Upper lobe of right lung (tissue), 1 donor: ENCODE results near the gene ZNRF1. TPM values are rescaled to one million over a fixed set of nuclear protein-coding genes. Genes with fewer than 3 reads are reported as not detected.

Source experiments
- ATAC-seq: fragments of 200-7000 bp; cut with Tn5 transposase; one replicate; pipeline ENCODE4 v1.9.1; 2020; ENCODE audit warnings: mild to moderate bottlenecking, moderate library complexity
- DNase-seq: peaks from one replicate; pipeline ENCODE4 v3.0.0-alpha.2; 2020
- H3K27ac ChIP-seq: fragments of 200-600 bp; one replicate; pipeline ENCODE4 v1.8.0; 2022
- H3K27me3 ChIP-seq: fragments of 200-600 bp; one replicate; pipeline ENCODE4 v1.8.0; 2022; ENCODE audit warnings: mild to moderate bottlenecking
- H3K36me3 ChIP-seq: fragments of 200-600 bp; one replicate; pipeline ENCODE4 v1.8.0; 2022
- H3K4me1 ChIP-seq: fragments of 200-600 bp; one replicate; pipeline ENCODE4 v1.8.0; 2022
- H3K4me3 ChIP-seq: fragments of 200-600 bp; one replicate; pipeline ENCODE4 v1.8.0; 2022; ENCODE audit warnings: mild to moderate bottlenecking
- H3K9me3 ChIP-seq: fragments of 200-600 bp; one replicate; pipeline ENCODE4 v1.8.0; 2022
- CTCF ChIP-seq: fragments of 200-600 bp; IDR thresholded peaks from one replicate; pipeline ENCODE4 v1.8.0; 2022; ENCODE audit warnings: antibody characterized with exemption
- intact Hi-C: fragments of 100-400 bp; cut with DNase I; formaldehyde crosslinking; loops from one replicate; pipeline ENCODE4 v1.11.0; 2022
- total RNA-seq: library from RNA; stranded (reverse); fragmentation: NEBNext Ultra II Directional; extraction: Animal tissue kit (Norgen Biotek cat#: 25700); gene quantifications from one replicate; pipeline ENCODE4 v1.2.1, GENCODE V29; 2021
- donor health status: DM: no; HTN: yes; CAD: no; lungs with severe emphysema.

ZNRF1 gene
- total RNA-seq, 1 donor from 2014 or later, result 21.3 TPM

- H3K4me3 ChIP-seq, result no peak overlapping the region
- H3K9me3 ChIP-seq, result peaks cover 5% of the 10 kb centered on the region
- intact Hi-C loops, result no loop called here
- TF ChIP-seq CTCF, result no peak
- H3K27ac ChIP-seq, result no peak overlapping the region
- no peaks in the 10 kb centered on the region for H3K36me3 ChIP-seq
- no peaks in the 10 kb centered on the region for H3K27me3 ChIP-seq
- DNase-seq, result no peak
- peaks cover 35% of the 10 kb centered on the region for H3K4me1 ChIP-seq
- ATAC-seq, result no peak
These were observed 43.8 kb downstream of the ZNRF1 start for GRCh38 chr16:75042426-75043174.

- Histone ChIP-seq H3K36me3 (no peaks in the 10 kb centered on the region), H3K4me1 (peaks cover 35% of the 10 kb centered on the region), H3K27ac (no peak overlapping the region), H3K27me3 (no peaks in the 10 kb centered on the region), H3K4me3 (no peak overlapping the region), H3K9me3 (peaks cover under 1% of the 10 kb centered on the region)
- TF ChIP-seq CTCF, result no peak
- DNase-seq (no peak), ATAC-seq (no peak)
- intact Hi-C loops, result no loop called here
These were observed 44.5 kb downstream of the ZNRF1 start for GRCh38 chr16:75043175-75043895.

- TF ChIP-seq CTCF, result no peak
- ATAC-seq (peak; percentile 86), DNase-seq (peak; percentile 69)
- H3K27me3 ChIP-seq, result no peaks in the 10 kb centered on the region
- H3K4me1 ChIP-seq, result peaks cover 35% of the 10 kb centered on the region
- H3K4me3 ChIP-seq, result no peak overlapping the region
- intact Hi-C loops, result no loop called here
- H3K9me3 ChIP-seq, result no peaks in the 10 kb centered on the region
- H3K27ac ChIP-seq, result peak overlapping the region; percentile 60
- no peaks in the 10 kb centered on the region for H3K36me3 ChIP-seq
These were observed 46.1 kb downstream of the ZNRF1 start for GRCh38 chr16:75044800-75045361.

- no peaks in the 10 kb centered on the region for H3K27me3 ChIP-seq
- no peaks in the 10 kb centered on the region for H3K36me3 ChIP-seq
- no peaks in the 10 kb centered on the region for H3K9me3 ChIP-seq
- ATAC-seq, result no peak
- peaks cover 35% of the 10 kb centered on the region for H3K4me1 ChIP-seq
- DNase-seq, result no peak
- H3K27ac ChIP-seq, result peak overlapping the region; percentile 60
- no peak overlapping the region for H3K4me3 ChIP-seq
- TF ChIP-seq CTCF, result no peak
- intact Hi-C loops, result no loop called here
These were observed 46.6 kb downstream of the ZNRF1 start for GRCh38 chr16:75045424-75045823.

- Histone ChIP-seq H3K4me3 (no peak overlapping the region), H3K27ac (no peak overlapping the region), H3K27me3 (no peaks in the 10 kb centered on the region), H3K4me1 (peaks cover 28% of the 10 kb centered on the region), H3K36me3 (no peaks in the 10 kb centered on the region), H3K9me3 (no peaks in the 10 kb centered on the region)
- DNase-seq (no peak), ATAC-seq (no peak)
- TF ChIP-seq CTCF, result no peak
- intact Hi-C loops, result no loop called here
These were observed 49.2 kb downstream of the ZNRF1 start for GRCh38 chr16:75048054-75048453.
